Activated CD4-positive, alpha-beta T cell treated with anti-CD3 and anti-CD28 coated beads for 36 hours (primary cell): ENCODE data around the gene DGCR8. TPM values are rescaled to one million over a fixed set of nuclear protein-coding genes. Genes with fewer than 3 reads are reported as not detected.
A peak's percentile ranks its signal among the peaks of the same experiment; 100 is the strongest.

Source experiments
- ATAC-seq: fragments of 200-7000 bp; cut with Tn5 transposase; one replicate; pipeline ENCODE4 v1.10.0; 2021; ENCODE audit warnings: mild to moderate bottlenecking, moderate library complexity
- CTCF ChIA-PET: fragments of 350-600 bp; sonication (Branson Sonifier 250); formaldehyde crosslinking; loops from one replicate; lab custom pipeline; 2021; ENCODE audit warnings: antibody characterized with exemption; lab: Charles Lee
- POLR2A ChIA-PET: fragments of 350-600 bp; sonication (Branson Sonifier 250); formaldehyde crosslinking; loops from one replicate; lab custom pipeline; 2021; ENCODE audit warnings: antibody characterized with exemption, inconsistent platforms; lab: Charles Lee
- DNase-seq: peaks from one replicate; pipeline ENCODE4 v3.0.0-alpha.2; 2020
- H3K27ac Mint-ChIP-seq: one replicate; pipeline ENCODE4 v1.8.0; 2021; ENCODE audit warnings: mixed read lengths
- H3K27me3 Mint-ChIP-seq: one replicate; pipeline ENCODE4 v1.8.0; 2021; ENCODE audit warnings: mixed read lengths
- H3K36me3 Mint-ChIP-seq: one replicate; pipeline ENCODE4 v1.8.0; 2021; ENCODE audit warnings: low read depth, mixed read lengths
- H3K4me1 Mint-ChIP-seq: one replicate; pipeline ENCODE4 v1.8.0; 2021; ENCODE audit warnings: mixed read lengths
- H3K4me3 Mint-ChIP-seq: one replicate; pipeline ENCODE4 v1.8.0; 2021; ENCODE audit warnings: mild to moderate bottlenecking, moderate library complexity, mixed read lengths
- H3K9me3 Mint-ChIP-seq: one replicate; pipeline ENCODE4 v1.8.0; 2021; ENCODE audit warnings: low read depth, mixed read lengths
- intact Hi-C, 2 experiments: fragments of 100-400 bp; cut with DNase I in 1 of 2; cut with micrococcal nuclease in 1 of 2; formaldehyde crosslinking; loops; one replicate each; pipeline versions ENCODE4 v1.14.2 to v1.15.1; 2022 to 2024; cut with DNase I, micrococcal nuclease
- total RNA-seq, 2 experiments: library from RNA; stranded (reverse); gene quantifications; one replicate each; pipeline ENCODE4 v1.2.3, GENCODE V29; 2021

The DGCR8 gene
- total RNA-seq, 2 experiments from 2014 or later: 31.8 to 32.3 TPM

DNA sequence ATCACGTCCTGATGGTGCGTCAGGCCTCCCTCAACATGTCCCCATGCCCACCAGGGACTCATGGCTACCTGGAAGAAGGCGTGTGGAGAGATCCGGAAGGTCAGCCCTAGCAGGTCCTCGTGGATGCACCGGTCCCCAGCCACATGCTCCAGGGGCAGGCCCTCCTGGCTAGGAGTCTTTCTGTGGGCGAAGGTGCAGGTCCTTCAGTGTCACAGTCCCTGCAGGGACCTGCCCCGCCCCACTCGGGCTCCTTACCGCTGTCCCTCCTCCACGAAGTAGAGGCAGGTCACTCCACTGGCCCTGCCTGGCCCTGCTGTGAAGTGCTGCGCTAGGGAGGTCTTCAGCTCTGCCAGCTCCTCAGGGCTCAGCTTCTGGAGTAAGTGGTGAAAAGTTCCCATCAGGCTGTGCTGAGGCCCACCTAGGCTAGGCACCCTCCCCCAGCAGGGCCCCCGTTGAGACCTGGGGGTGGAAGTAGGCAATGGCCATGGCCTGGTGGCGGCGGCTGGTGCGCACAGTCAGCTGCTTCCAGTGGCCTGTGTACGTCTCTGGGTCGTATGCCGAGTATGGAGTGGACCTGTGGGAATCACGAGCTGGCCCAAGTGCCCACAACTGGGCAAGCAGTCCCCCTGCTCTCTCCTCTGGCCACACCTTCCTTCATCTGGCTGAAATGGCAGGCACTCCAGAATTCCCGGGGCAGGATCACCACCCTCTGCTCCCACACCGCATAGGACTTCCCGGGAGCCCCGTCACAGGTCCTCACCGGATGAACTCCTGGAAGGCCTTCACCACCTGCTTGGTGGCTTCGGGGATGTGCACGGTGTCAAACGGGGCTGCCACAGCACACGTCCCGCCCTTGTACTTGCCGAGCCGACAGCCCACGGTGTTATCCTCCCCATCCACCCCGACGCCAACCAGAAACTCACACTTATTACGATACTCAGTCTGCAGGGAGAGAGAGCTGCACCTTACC, 34.8 kb downstream of the DGCR8 start:
- H3K27ac Mint-ChIP-seq: peak overlapping the region; percentile 79
- H3K9me3 Mint-ChIP-seq: no peaks in the 10 kb centered on the region
- ChIA-PET CTCF (interaction anchor here (1.1 kb wide), 1 partner anchor 9 kb away, joined by 3 read pairs; no protein-coding TSS in a partner anchor), POLR2A (no interaction called here)
- no peaks in the 10 kb centered on the region for H3K27me3 Mint-ChIP-seq
- intact Hi-C loops: loop anchor here (5.0 kb wide), 4 partner anchors 147 to 1473 kb away; partner anchors contain the start of gene ESS2 (in 1 of the 2)
- peak overlapping the region; percentile 94 for H3K4me3 Mint-ChIP-seq
- DNase-seq: no peak
- peaks cover 39% of the 10 kb centered on the region for H3K36me3 Mint-ChIP-seq
- ATAC-seq: no peak
- H3K4me1 Mint-ChIP-seq: peaks cover 45% of the 10 kb centered on the region

DNA sequence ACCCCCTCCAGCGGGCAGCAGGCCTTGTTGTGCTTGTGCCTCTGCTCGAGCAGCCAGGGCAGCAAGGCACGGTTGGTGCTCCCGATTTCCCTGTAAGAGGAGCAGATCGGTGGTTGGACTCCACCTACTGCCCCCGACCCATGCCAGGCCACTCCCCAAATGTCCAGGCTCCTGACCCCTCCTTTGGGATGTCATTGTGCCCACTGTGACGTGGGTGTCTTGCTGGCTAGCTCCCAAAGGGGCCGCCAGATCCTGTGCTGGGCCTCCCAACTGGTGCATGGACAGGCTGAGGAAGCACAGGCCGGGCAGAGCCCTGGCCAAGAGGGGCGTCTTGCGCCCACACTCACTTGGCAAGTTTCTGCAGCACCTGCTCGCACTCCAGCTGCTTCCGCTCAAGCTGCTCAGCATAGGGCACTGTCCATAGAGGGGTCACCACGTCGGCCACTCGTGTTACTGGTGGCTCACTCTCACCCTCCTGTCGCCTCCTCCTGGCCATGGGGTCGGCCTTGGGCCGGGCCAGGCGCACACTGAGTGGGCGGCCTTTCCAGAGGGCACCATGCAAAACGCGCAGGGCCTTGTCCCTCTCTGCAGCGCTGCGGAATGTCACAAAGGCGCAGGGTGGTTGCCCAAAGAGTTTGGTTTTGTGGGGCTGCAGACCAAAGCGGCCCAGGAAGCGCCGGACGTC, 35.8 kb downstream of the DGCR8 start, which contains the start of gene RANBP1:
RANBP1 (plus strand) TSS at position 414 of the 685 bp plus-strand sequence; CDS start at position 495, 81 bp downstream.
- intact Hi-C loops: loop anchor here (2.0 to 5.0 kb wide), 7 partner anchors 95 to 1471 kb away; partner anchors contain the start of genes ESS2 (in 1 of the 2), PI4KA (in 1 of the 2), SNAP29 (in 1 of the 2) and TANGO2 (in 1 of the 2)
- no peak for DNase-seq
- CTCF ChIA-PET: interaction anchor here (1.1 kb wide), 2 partner anchors 10 to 15 kb away, joined by 3 to 5 read pairs; no protein-coding TSS in a partner anchor
- Mint-ChIP-seq H3K27ac (peak within 1 kb of the TSS; percentile 91), H3K9me3 (no peaks in the 10 kb centered on the region), H3K4me1 (peaks cover 52% of the 10 kb centered on the region), H3K4me3 (peak within 1 kb of the TSS; percentile 94), H3K36me3 (peaks cover 48% of the 10 kb centered on the region), H3K27me3 (no peaks in the 10 kb centered on the region)
- POLR2A ChIA-PET: no interaction called here
- ATAC-seq: no peak

DNA sequence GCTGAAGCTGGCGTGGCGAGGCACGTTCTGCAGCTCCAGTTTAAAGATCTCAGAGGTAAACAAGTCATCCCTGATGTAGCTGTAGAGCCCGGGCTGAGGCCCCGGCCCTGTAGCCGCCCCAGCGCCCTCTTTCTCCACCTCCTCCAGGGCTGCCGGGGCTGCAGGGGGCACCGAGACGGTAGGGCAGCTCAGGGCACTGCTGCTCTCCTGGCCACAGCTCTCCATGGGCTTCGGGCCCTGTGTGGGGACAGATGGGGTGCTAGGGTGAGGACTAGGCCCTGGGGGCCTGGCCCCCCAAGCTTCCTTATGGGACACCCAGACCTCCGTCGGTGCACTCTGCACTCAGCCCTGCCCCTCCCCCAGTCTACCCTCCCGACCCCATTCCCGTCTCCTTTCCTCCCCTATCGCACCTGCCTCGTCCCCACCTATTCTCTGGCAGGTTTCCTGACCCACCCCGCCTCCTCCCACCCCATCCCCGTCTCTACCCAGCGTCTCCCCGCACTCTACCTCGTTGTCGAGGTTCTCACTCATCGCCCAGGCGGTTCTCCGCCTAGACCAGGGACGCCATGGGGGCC, 36.4 kb downstream of the DGCR8 start:
- DNase-seq: no peak
- ChIA-PET POLR2A (interaction anchor here (1.2 to 3.9 kb wide), 4 partner anchors 10 to 204 kb away, joined by 4 to 26 read pairs (median 7); partner anchors contain the start of genes DGCR6L and ZDHHC8), CTCF (interaction anchor here (1.1 kb wide), 1 partner anchor 15 kb away, joined by 5 read pairs; no protein-coding TSS in a partner anchor)
- Mint-ChIP-seq H3K36me3 (peaks cover 47% of the 10 kb centered on the region), H3K9me3 (no peaks in the 10 kb centered on the region), H3K4me1 (peaks cover 48% of the 10 kb centered on the region), H3K27ac (peak overlapping the region; percentile 91), H3K27me3 (no peaks in the 10 kb centered on the region), H3K4me3 (peak overlapping the region; percentile 94)
- intact Hi-C loops: loop anchor here (2.0 to 5.0 kb wide), 7 partner anchors 96 to 1471 kb away; partner anchors contain the start of genes ESS2 (in 1 of the 2), PI4KA (in 1 of the 2), SNAP29 (in 1 of the 2) and TANGO2 (in 1 of the 2)
- no peak for ATAC-seq

DNA sequence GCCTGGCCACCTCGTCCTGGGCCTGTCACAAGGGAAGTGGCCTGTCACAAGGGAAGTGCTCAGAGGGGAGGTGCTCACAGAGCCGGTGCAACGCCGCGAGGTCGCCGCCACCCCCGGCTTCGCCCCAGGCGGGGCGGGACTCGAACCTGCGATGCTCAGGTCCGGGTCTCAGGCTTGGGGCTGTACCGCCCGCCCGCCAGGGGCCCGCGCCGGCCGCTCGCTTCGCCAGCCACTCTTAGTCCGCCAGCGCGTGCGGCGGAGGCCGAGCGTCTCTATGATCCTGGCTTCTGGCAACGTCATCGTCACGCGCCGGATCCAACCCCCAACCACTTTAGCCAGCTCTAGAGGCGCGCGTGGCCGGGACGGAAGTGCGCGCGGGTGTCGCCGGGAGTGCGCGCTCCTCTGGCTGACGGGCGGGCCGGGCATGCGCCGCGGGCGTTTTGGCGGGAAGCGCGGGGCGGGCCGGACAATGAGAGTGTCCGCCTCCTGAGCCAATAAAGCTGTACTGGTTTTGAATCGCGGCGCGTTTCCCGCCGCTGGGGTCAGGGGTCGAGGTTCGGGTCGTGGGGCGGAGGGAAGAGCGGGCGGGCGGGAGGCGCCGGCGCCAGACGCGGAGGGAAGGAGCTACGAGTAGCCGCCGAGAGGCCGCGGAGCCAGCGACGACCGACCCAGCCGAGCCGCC, 37.1 kb downstream of the DGCR8 start, which contains the start of gene TRMT2A:
TRMT2A (minus strand) TSS at position 276 of the 682 bp plus-strand sequence. CDS start 320 bp downstream, outside the sequence.
- intact Hi-C loops: loop anchor here (1.0 to 5.0 kb wide), 20 partner anchors 14 to 1470 kb away; partner anchors contain the start of genes DGCR8 (in 2 of the 2), TANGO2 (in 2 of the 2), ARVCF (in 1 of the 2) and CDC45 (in 1 of the 2)
- Mint-ChIP-seq H3K4me3 (peak within 1 kb of the TSS; percentile 94), H3K9me3 (no peaks in the 10 kb centered on the region), H3K27ac (peak within 1 kb of the TSS; percentile 91), H3K4me1 (peaks cover 47% of the 10 kb centered on the region), H3K36me3 (peaks cover 53% of the 10 kb centered on the region), H3K27me3 (no peaks in the 10 kb centered on the region)
- DNase-seq: peak; percentile 99
- CTCF ChIA-PET: interaction anchor here (0.7 to 3.5 kb wide), 3 partner anchors 12 to 68 kb away, joined by 3 to 14 read pairs (median 3); no protein-coding TSS in a partner anchor
- peak; percentile 79 for ATAC-seq
- POLR2A ChIA-PET: interaction anchor here (1.0 to 3.9 kb wide), 6 partner anchors 9 to 203 kb away, joined by 3 to 26 read pairs (median 5); partner anchors contain the start of genes DGCR6L, TANGO2 and ZDHHC8

DNA sequence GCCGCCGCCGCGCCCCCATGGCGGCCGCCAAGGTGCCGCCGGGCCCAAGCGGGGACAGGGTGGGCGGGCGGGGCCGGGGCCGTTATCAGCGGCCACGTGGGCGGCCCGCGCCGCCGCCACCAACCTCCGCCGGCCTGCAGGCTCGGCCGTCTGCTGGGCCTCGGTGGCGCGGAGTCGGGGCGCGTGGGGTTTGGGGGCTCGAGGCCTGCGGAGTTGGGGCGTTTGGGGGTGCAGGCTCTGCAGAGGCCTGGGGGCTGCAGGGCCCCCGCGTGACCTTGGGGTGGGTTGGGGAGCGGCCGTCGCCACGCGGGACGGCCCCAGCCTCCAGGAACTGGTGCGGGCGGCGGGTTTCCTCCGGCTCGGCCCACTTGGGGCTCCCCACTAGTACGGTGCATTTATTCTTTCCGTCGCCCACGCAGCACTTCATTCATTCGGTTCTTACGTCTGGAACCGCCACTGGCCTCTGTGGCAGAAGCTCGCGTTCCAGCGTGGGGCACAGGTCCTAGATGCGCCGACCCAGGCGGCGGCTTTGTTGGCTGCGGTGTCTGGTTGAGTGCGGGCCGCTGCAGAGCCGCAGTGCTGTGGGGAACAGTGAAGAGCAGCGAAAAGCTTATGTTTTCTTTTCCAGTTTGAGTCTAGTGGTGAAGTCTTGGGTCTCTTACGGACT, 37.7 kb downstream of the DGCR8 start:
- POLR2A ChIA-PET: interaction anchor here (0.6 to 3.9 kb wide), 8 partner anchors 8 to 391 kb away, joined by 3 to 26 read pairs (median 4); partner anchors contain the start of genes DGCR6L, TANGO2 and ZDHHC8
- peaks cover 57% of the 10 kb centered on the region for H3K36me3 Mint-ChIP-seq

DNA sequence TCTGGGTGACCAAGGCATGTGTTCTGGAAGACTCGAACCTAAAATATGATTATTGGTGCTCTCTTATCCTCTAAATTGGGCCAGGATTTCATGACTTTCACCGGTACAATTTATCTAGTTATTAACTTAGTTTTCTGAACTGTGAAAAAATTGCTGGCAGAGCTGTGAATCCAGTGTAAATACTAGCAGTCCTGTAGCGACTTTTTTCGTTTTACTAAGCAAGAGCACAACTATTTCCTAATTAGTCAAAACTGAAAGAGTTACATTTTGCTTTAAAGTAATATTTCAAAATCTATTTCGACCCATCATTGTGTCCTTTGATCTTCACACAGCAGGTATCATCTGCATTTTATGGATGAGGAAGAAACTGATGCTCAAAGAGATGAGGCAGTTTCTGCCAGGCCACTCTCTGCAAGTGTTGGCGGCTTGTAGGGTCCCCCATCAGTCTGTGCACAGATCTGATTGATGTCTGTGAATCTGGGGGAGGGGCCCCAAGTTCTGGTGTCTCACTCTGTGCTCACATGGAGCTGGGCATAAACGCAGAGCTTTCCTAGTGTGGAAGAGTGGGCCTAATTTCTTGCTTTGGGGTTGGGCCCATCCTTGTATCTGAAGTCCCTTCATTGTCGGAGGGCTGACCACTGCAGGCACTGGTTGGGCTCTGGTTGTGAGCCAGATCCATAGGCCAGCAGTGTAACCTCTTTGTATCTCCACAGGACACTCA, 38.4 kb downstream of the DGCR8 start:
- ATAC-seq (no peak), DNase-seq (no peak)
- Mint-ChIP-seq H3K4me3 (peak overlapping the region; percentile 94), H3K36me3 (peaks cover 58% of the 10 kb centered on the region), H3K27ac (peak overlapping the region; percentile 91), H3K9me3 (no peaks in the 10 kb centered on the region), H3K27me3 (no peaks in the 10 kb centered on the region), H3K4me1 (peaks cover 49% of the 10 kb centered on the region)
- ChIA-PET CTCF (interaction anchor here (0.6 to 3.5 kb wide), 2 partner anchors 11 to 25 kb away, joined by 3 to 14 read pairs; no protein-coding TSS in a partner anchor), POLR2A (interaction anchor here (0.6 to 3.9 kb wide), 5 partner anchors 9 to 391 kb away, joined by 3 to 26 read pairs (median 3); partner anchors contain the start of gene ZDHHC8)
- intact Hi-C loops: loop anchor here (1.0 to 5.0 kb wide), 5 partner anchors 11 to 1469 kb away; partner anchors contain the start of gene ESS2 (in 1 of the 2)

More for the DNA sequence above, 37.7 kb downstream of the DGCR8 start:
- peak; percentile 92 for DNase-seq
- peaks cover 49% of the 10 kb centered on the region for H3K4me1 Mint-ChIP-seq
- peak; percentile 51 for ATAC-seq
- no peaks in the 10 kb centered on the region for H3K27me3 Mint-ChIP-seq
- intact Hi-C loops: loop anchor here (1.0 to 5.0 kb wide), 21 partner anchors 12 to 1470 kb away; partner anchors contain the start of genes DGCR8 (in 2 of the 2), TANGO2 (in 2 of the 2), ARVCF (in 1 of the 2) and CDC45 (in 1 of the 2)
- peak overlapping the region; percentile 94 for H3K4me3 Mint-ChIP-seq
- CTCF ChIA-PET: interaction anchor here (0.7 to 3.5 kb wide), 3 partner anchors 12 to 69 kb away, joined by 3 to 14 read pairs (median 3); no protein-coding TSS in a partner anchor
- H3K27ac Mint-ChIP-seq: peak overlapping the region; percentile 91
- H3K9me3 Mint-ChIP-seq: no peaks in the 10 kb centered on the region

DNA sequence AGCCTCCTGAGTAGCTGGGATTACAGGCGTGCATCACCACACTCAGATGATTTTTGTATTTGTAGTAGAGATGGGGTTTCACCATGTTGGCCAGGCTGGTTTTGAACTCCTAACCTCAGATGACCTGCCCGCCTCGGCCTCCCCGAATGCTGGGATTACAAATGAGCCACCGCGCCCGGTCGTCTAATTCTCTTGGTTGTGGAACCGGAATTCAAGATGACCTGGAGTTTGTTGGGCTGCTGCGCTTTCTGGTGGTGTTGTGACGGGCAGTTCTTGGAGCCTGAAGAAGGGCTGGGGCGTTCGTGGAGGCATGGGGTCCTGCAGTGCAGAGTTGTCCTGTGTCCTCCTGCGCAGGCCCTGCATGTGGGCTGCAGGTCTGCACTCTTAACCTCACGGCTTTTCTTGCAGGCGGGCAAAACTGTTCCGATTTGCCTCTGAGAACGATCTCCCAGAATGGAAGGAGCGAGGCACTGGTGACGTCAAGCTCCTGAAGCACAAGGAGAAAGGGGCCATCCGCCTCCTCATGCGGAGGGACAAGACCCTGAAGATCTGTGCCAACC, 41.9 kb downstream of the DGCR8 start:
- Mint-ChIP-seq H3K36me3 (peaks cover 62% of the 10 kb centered on the region), H3K27me3 (no peaks in the 10 kb centered on the region), H3K27ac (no peak overlapping the region), H3K4me3 (peak overlapping the region; percentile 4), H3K9me3 (no peaks in the 10 kb centered on the region), H3K4me1 (peaks cover 34% of the 10 kb centered on the region)
- ChIA-PET CTCF (no interaction called here), POLR2A (no interaction called here)
- DNase-seq (no peak), ATAC-seq (no peak)
- intact Hi-C loops: no loop called here

DNA sequence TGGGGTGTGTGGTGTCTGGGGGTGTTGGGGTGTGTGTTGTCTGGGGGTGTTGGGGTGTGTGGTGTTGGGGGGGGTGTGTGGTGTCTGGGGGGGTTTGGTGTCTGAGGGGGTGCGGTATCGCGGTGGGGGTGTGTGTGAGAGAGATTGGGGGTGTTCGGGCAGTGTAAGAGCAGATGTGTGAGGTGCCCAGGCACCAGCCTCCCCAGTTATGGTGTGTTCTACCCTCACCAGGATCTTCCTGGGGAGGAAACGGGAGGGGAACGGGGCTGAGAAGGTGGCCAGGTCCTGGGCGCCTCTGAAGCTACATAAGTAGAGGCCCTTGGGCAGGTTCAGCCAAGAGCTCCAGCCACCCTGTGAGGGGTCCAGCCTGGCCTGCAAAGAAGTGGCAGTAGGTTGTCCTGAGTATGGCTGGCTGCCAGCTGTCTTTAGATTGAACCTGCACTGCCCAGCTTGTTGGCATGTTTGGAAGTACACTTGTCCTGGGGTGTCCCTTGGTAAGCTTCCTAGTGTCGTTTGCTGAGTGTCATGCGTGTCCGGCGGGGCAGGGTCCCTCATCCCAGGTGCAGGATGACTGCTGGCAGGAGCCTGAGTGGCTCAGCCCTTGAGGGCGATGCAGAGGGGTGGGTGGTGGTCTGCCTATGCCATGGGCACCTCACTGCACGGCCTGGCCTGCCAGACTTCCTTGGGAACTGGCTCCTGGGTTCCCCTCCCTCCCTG, 43.5 kb downstream of the DGCR8 start:
- Mint-ChIP-seq H3K36me3 (peaks cover 67% of the 10 kb centered on the region), H3K9me3 (no peaks in the 10 kb centered on the region), H3K4me3 (no peak overlapping the region), H3K27me3 (no peaks in the 10 kb centered on the region), H3K27ac (no peak overlapping the region), H3K4me1 (peaks cover 36% of the 10 kb centered on the region)
- intact Hi-C loops: no loop called here
- no peak for DNase-seq
- POLR2A ChIA-PET: no interaction called here
- CTCF ChIA-PET: interaction anchor here (0.7 kb wide), 1 partner anchor 607 kb away, joined by 3 read pairs; no protein-coding TSS in a partner anchor
- no peak for ATAC-seq
